NCI-H1694 (cell line): ENCODE data around the gene KRTAP12-3.
"Not testable (repeated sequence)": the region's sequence is repeated elsewhere in the genome, so short reads cannot be mapped to it uniquely, and the experiment has no call there.

Source experiments
- DNase-seq: peaks from one replicate; lab custom pipeline; 2025; lab: John Stamatoyannopoulos, UW

Gene KRTAP12-3

DNA sequence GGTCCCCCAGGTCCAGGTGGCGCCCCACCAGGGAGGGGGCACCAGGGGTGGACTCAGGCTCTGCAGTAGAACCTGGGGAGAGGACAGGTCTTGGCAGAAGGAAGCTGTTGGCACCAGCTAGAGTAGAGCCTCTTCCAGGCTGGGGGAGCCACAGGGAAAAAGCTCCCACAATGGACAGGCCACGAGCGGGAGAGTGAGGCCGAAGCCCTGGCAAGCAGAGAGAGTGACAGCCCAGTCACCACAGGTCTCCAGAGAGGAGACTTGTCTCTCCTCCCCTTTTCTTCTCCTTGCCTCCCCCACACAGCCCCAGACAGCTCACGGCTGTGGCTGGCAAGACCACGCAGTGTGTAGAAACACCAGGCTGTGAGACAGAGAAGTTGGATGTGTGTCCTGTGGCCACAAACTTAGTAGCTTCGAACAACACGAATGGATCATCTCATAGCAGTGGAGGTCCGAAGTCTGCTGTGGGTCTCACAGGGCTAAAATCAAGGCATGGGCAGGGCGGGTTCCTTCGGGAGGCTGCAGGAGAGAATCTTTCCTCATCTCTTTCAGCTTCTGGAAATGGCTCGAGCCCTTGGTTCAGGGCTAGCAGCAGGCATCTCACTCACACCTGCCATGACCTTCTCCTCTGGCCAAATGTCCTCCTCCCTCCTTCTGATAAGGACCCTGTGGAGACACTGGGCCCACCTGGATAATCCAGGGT lies 6.6 kb upstream of the KRTAP12-3 start:
- DNase-seq = no peak

DNA sequence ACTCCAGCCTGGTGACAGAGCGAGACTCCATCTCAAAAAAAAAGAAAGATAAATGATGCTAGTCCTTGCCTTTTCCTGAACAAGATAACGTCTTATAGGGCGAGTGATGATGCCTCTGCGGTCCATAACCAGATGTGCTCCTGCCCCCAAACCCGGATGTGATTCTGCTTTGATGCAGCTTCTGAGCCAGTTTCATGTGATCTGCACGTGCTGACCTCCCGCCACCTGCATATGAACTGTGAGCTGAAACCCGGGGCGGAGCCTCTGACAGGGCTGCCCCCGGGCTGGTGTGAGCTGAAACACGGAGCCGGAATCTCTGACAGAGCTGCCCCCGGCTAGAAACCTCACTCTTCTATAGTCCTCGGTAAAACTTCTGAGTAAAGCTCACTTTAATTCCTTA lies 4.6 kb upstream of the KRTAP12-3 start:
- no peak for DNase-seq

DNA sequence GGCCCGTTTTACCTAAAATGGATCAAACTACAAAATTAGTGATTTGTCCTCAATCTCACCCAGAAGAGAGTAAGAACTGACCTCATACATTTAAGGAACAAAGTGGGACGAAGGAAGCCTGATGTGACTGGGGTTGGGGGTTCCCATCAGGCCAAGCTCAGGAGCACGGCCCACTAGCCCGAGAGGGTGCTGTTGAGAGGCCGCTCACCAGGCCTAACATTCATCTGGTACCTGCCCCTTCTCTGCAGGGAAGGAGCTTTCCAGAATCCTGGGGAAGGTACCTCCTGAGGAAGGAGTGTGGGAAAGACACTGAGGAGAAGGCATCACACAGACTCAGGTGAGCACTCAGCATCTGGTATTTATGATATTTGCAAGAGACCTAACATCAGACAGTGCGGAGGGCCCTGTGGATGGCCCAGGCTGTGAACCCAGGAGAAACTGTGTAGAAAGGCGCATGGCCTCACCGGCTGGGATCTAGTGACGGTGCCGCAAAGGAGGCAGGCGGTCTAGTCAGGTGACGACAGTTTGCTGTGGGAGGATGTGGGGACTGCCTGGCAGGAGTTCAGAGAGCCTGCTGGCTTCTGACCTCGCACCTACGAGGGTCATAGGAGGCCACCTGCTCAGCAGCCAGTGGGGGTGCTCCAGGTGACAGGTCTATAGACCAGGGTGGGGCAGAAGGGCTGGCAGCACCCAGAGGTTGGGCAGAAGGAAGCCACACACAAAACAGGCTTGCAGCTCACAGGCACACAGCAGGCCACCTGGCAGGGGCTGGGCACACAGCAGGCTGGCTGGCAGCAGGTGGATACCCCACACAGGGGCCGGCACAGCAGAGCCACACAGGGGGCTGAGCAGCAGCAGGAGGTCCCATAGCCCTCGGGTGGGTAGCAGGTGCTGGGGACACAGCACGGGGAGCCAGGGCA lies 3.8 kb upstream of the KRTAP12-3 start:
- no peak for DNase-seq

DNA sequence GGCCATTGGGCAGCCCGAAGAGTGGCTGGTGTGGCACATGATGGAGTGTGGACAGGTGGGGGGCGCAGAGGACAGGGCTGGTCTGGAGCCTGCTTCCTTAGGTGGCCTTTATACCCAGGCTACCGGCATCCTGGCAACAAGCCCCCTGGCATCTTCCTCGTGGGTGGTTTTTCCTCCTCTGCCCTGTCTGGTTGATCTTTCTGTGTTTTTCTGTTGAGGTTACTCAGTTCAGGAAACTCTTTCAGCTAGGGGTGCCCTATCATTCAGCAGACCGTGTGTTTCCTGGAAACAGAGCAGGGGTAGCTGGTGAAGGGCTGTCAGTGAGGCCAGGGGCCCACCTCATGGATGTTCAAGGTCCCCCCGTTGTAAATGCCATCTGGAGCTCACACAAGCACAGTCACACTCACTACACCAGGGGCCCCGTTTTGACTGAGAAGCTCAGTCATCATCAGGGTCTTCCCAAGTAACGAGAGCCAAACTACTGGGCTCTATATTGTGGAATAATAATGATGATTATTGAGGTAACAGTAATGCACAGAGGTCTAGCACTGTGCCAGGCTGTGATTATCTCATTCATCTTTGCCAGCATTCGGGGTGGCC lies 3.1 kb upstream of the KRTAP12-3 start, which contains the start of gene KRTAP12-4:
KRTAP12-4 (minus strand) TSS at position 84 of the 600 bp plus-strand sequence; CDS start at position 39, 45 bp downstream.
- no peak for DNase-seq

DNA sequence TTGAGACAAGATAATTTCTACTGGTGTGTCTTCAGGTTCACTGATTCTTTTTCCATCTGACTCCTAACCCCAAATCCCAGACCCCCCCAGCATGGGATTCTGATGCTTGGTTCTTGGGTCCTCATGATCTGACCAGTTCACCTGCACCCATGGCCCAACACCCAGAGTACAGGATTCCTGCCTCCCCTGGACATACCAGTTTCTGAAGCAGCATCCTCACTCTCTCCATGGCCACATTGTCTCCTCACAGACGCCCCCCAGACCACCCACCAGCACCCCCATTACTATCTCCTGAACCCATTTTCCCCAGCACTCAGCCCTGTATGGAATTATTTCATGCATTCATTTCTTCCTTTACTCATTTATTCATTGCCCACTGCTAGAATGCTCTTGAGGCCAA lies 864 bp upstream of the KRTAP12-3 start:
- DNase-seq = no peak

DNA sequence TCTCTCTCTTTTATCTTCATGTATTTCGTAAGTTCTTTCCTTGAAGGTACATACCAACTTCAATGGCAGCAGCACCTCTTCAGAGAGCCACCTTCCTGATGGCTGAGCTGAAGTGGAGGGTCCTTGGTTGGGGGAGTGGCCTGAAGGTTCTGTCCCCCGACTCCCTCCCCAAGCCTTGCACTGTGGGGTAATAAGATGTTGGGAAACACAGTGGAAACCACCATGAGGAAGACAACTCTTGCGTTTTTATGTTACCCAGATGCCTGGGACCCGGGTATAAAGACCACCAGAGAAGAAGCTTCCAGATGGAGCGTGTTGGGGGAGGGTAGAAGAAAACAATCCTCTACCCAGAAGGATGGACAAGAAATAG lies 794 bp downstream of the KRTAP12-3 start:
- no peak for DNase-seq

DNA sequence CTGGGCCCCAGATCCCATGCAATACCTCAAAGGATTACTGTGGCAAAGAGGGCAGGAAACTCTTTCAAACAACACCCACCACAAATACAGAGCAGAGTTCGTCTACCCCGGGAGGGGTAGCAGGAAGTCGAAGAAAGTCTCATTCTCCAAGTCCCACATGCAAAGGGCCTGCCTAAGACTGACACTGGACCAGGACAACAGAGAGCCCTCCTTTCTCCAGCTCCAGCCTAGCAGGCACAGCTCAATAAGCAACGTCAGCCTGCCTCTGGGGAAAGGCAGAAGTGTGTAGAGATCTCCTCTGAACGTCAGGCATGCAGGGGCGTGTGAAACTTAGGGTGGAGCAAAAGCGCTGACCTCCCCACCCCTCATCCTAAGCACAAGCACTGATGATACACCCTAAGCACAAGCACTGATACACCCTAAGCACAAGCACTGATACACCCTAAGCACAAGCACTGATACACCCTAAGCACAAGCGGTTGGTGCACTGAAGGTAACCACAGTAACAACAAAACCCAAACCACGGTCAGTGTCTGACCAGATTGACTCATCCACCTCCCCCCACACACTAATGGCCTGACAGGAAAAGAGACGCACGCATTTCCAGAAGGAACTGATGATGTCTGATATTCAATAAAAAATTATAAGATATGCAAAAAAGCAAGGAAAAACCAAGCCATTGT lies 1.3 kb downstream of the KRTAP12-3 start:
- DNase-seq = no peak

DNA sequence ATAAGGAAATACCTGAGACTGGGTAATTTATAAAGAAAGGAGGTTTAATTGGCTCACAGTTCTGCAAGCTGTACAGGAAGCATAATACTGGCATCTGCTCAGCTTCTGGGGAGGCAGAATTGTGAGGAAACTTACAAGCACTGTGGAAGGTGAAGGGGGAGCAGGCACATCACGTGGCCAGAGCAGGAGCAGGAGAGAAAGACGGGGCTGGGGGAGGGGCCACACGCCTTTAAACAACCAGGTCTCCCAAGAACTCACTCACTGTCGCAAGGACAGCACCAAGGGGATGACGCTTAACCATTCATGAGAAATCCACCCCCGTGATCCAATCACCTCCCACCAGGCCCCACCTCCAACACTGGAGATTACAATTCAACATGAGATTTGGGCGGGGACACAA lies 3.8 kb downstream of the KRTAP12-3 start:
- DNase-seq = not testable (repeated sequence)

DNA sequence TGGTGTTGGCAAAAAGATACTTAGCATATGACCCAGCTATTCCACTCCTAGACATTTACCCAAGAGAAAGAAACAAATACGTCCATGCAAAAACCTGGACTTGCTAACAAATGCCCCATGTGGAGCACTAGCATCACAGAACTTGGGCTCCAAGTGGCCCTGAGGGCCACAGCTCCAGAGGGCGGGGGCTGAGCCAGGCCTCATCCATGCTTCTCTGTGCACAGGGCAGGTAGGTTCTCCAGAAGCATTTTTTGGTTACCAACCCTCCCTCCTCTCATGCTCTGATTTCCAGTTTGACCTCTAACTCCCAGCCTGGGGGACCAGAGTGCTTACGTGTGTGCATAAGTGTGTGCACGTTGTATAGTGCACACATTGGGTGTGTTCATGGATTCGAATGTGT lies 7.0 kb downstream of the KRTAP12-3 start:
- DNase-seq = no peak

DNA sequence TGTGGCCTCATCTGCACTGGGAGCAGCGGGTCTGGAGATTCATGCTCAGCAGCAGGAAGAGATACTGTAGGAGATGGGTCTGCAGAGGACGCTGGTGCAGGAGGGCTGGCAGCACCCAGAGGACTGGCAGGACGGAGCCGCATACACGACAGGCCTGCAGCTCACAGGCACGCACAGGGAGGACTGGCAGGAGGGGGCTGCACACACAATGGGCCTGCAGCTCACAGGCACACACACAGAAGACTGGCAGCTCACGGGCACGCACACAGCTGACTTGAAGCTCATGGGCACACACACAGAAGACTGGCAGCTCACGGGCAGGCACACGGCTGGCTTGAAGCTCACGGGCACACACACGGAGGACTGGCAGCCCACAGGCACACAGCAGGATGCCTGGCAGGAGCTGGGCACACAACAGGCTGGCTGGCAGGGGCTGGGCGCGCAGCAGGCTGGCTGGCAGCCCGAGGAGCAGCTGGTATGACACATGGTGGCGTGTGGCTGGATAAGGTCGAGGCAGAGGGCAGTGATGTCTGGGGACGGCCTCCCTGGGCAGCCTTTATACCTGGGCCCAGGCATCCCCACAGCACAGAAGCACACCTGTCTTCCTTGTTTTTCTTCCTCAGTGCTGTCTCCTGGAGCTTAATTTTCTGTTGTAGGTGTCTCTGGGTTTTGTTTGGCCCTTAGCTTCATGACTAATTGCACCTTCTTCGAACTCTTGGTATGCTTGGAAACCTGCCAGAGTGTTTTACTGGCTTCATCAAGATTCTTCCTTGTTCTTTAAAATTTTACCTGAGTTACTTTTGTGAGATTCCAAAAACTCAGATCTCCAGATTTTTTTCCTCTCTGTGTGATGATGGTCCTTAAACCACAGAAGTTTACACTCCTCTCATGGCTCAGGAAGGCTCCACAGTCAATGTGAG lies 8.9 kb downstream of the KRTAP12-3 start, which contains the start of gene KRTAP12-2:
KRTAP12-2 (minus strand) TSS at position 527 of the 920 bp plus-strand sequence; CDS start at position 486, 41 bp downstream.
- DNase-seq = peak; percentile 42

DNA sequence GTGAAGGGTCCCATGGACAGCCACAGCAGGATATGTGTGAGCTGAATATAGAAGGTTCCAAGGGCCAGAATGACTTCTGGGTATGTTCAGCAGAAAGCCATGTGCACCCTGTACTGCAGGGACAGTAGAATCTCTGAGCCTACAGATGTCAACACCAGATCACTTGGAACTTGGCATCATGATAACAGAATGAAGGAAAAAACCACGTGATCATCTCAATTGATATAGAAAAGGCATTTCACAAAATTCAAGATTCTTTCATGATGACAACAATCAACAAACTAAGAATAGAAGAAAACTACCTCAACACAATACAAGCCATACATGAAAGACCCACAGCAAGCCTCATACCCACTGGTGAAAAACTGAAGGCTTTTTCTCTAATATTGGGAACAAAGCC lies 9.9 kb downstream of the KRTAP12-3 start:
- no peak for DNase-seq

DNA sequence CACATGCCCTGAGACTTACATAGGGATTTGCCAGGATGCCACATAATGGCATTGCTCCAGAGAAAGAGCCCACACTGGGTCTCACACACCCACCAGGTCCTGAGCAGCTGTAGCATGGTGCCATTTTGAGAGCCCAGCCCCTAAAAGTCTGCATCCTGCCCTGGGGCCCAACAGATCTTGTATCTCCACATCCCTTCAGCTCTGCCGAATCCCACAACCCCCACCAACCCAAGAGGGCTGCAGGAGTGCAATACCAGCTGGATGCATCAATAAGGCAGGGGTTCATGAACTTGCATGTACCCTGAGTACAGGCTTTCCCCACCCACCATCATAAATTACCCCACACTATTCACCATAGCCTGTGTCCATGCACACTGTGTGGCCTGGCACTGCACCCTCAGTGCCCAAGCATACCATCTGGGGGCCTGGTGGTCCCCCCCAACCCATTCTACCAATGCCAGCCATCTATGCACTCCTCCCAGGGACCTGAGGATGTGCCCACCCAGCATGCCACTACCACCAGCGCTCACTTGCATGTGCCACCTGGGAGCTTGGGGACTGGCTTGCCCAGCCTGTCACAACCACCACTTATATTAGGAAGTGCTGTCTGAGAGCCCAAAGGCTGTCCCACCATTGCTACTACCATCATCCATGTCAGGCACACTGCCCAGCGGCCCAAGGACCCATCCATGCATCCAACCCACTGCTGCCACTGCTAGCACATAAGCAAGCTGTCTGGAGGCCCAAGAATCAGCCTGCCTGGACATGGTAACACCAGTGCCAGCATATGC lies 13.1 kb downstream of the KRTAP12-3 start:
- DNase-seq = no peak

DNA sequence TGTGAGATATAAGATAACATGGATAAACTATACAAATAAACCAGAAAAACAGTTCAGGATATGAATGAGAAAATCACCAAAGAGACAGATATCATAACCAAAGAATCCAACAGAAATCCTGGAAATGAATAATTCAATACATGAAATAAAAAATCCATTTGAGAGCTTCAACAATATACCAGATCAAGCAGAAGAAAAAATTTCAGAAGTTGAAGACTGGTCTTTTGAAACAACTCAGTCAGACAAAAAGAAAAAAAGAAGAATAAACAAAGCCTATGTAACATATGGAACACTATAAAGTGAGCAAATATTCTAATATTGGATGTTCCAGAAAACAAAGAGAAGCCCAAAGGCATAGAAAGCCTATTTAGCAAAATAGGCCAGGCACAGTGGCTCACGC lies 14.2 kb downstream of the KRTAP12-3 start:
- DNase-seq = no peak

DNA sequence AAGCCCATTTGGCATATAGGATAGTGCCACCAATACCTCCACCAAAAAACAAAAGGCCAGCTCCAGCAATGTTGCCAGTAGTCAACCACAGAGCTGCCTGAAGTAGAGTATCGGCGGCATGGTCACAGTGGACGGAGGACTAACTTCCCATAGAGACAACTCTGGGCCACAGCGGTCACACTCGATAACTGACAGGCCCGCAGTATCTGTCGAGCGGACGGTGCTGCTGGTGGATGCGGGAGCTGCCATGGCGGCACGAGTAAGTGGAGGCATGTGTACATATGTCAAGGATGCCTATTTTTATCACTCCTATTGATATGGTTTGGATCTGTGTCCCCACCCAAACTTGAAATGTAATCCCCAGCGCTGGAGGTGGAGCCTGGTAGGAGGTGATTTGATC lies 20.1 kb downstream of the KRTAP12-3 start:
- DNase-seq = no peak

DNA sequence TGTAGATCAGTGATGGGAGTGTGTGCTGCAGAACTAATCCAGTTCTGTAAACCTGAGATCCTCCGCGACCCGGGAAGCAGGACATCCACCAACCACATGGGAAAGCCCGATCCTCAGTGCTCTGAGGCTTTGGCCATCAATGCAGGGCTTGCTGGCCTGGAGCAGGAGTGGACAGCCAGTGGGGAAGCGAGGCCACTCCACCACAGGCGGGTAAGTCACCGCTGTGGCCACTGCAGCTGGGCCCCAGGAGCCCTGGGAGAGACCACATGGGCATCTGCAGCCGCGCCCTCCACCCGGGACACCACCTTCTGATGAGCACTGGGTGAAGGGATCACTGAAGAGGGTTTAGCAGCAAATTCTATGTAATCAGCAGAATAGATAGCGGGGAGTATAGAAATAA lies 23.4 kb downstream of the KRTAP12-3 start:
- DNase-seq = no peak

DNA sequence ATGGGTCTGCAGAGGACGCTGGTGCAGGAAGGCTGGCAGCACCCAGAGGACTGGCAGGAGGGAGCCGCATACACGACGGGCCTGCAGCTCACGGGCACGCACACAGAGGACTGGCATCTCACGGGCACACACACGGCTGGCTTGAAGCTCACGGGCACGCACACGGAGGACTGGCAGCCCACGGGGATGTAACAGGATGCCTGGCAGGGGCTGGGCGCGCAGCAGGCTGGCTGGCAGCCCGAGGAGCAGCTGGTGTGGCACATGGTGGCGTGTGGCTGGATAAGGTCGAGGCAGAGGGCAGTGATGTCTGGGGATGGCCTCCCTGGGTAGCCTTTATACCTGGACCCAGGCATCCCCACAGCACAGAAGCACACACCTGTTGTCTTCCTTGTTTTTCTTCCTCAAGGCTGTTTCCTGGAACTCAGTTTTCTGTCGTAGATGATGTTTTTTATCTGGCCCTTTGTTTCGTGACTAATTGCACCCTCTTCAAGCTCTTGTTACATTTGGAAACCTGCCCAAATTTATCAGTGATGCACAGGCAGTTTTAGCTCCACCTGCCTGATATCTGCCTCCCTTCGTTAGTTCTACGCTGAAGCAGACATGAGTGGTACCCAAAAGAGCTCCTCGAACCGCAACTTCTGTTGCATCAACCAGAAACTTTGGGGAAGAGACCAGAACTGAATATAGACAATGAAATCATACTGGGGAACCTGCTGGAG lies 24.3 kb downstream of the KRTAP12-3 start, which contains the start of gene KRTAP12-1:
KRTAP12-1 (minus strand) TSS at position 303 of the 719 bp plus-strand sequence; CDS start at position 263, 40 bp downstream.
- DNase-seq = peak; percentile 51

DNA sequence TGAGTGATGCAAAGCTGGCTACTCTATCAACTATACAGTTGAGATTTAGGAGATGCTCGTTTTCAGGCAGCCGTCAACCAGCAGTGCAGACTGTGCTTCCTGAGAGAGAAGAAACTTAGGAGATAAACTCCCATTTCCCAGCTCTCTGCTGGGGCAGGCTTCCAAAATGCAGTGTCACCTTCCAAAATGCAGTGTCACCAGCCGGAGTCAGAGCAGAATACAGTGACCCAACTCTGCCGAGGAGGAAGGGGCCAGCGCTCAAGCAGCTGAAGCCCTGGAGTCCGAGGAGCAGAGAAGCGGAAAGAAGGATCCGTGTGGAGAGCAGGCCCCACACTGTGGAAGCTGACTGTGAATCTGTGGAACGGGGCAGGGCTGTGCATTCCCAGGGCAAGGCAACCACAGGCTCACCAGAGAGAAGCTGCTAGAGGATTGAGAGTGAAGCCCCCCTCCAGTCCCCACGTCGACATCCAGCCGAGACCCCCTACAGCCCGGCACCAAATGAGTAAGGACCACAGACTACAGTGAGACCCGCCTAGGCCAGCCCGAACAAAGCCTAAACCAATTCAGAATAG lies 24.9 kb downstream of the KRTAP12-3 start:
- no peak for DNase-seq

DNA sequence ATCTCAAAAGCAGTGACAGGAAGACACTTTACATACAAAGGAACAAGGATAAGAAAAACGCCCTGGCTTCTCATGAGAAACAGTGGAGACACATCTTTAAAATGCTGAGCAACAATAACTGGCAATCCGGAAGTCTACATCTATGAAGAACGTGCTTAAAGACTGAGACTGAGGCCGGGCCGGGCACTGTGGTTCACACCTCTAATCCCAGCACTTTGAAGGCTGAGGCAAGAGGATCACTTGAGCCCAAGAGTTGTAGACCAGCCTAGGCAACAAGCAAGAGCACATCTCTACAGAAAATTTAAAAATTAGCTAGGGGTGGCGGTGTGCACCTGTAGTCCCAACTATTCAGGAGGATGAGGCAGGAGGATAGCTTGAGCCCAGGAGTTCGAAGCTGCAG lies 26.3 kb downstream of the KRTAP12-3 start:
- DNase-seq = no peak

DNA sequence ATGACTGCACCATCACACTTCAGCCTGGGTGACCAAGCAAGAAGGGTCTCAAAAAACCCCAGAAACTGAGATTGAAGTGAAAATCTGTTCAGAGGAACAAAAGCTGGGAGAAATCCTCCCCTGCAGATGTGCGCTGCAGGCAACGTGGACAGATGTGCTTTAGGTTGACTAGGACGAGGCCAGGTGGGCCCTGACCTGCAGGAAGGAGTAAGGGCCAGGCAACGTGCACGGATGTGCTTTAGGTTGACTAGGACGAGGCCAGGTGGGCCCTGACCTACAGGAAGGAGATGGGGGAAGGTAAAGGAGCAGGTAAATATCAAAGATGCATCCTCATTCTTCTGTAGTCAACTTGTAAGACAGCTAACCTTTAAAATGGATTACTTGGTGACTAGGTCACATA lies 26.8 kb downstream of the KRTAP12-3 start:
- DNase-seq = no peak
